ENCODE results near the gene TIFAB.
"Not testable (repeated sequence)": the region's sequence is repeated elsewhere in the genome, so short reads cannot be mapped to it uniquely, and the experiment has no call there.

Gene TIFAB

DNA sequence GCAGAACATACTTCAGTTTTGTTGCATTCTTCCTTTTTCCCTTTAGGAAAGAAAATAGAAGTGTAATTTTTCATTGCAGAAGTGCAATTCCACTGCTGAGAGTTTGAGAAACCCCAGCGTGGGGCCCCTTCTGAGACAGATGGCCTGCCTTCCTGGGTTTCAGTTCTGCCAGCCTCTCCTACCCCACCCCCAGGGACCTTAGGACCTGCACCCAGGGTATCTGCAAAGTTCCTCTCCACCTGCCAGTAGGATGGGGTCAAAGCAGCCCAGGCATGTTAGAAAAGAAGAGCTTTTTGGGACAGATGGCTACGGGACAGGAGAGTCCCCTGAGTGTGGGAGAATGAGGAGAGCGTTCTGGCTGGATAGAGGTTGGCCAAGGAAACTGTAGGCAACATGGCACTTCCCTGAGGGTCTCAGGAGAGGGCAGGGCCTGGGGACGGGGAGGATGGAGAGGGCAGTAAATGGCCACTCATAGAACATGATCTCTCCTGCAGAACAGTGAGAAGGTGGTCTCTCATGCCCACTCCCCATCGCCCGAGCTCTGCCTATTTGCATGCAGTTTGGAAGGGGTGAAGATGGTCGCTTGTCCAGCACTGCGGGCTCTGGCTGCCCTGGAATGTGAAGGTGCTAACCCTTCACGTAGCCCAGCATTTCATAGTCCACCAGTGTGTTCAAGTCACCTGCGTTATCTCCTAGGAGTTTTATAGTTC lies at the start of gene TIFAB:
TSS of gene TIFAB (minus strand) at position 31 of the 710 bp plus-strand sequence. CDS start 2,412 bp downstream, outside the sequence.
- no peak within 1 kb of the TSS for H3K4me3 ChIP-seq (ENCODE audit: control insufficient read depth, low read depth, low read length)
- no peak for TF ChIP-seq CTCF (IDR thresholded peaks at IDR 0.05; ENCODE audit: control insufficient read depth, insufficient read depth, low read depth, low read length, missing control alignments)
- DNase-seq (ENCODE audit: low read depth), result no peak

DNA sequence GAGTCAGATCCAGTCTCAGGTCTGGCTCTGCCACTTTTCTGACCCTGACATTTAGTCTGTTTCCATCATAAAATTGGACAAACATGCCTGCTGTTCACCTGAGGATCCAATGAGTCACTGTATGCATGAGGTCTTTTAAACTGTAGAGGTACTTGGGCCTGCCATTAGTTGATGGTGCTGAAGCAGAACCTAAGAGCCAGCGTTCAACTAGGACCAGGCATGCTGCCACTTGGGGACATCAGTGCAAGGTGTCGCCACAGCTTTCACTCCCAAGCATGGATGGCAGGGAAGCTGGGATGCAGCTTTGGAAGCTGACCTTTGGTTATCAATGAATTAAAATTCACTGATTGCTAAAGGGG lies 46.5 kb upstream of the TIFAB start:
- no peak for TF ChIP-seq CTCF (IDR thresholded peaks at IDR 0.05; ENCODE audit: control insufficient read depth, insufficient read depth, low read depth, low read length, missing control alignments)

DNA sequence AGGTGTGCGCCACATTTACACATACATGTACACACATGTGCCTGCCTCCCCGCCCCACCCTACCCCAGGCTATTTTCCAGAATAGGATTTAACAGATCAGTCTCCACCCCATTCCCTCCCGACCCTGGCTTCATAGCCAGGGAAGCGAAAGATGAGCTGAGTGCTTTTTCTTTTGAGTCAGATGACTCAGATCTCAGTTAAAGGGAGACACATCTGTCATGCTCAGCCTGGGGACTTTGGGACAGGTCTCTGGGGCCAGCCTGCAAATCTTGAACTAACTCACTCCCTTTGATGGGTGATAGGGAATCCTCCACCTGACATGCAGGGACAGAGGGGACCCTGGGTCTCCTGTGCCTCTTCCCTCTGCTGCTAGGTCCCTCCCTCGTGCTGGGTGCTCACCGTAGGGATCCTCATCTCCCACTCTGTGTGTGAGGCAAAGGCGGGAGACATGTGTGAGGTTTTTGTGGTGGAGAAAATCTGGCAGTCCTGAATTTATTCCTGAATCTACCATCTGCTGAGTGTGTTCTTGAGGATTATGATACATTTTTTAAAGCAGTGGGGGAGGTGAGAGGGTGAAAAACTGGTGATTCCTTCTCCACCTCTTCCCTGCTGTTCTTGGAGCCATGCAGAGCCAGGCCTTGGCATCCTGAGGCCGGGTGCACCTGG lies 46.0 kb upstream of the TIFAB start:
- H3K4me3 ChIP-seq (ENCODE audit: control insufficient read depth, low read depth, low read length), result no peak overlapping the region
- TF ChIP-seq CTCF (IDR thresholded peaks at IDR 0.05; ENCODE audit: control insufficient read depth, insufficient read depth, low read depth, low read length, missing control alignments), result no peak
- DNase-seq (ENCODE audit: low read depth), result no peak

More for the DNA sequence above, 46.5 kb upstream of the TIFAB start:
- no peak overlapping the region for H3K4me3 ChIP-seq (ENCODE audit: control insufficient read depth, low read depth, low read length)
- DNase-seq (ENCODE audit: low read depth), result no peak

- not testable (repeated sequence) for DNase-seq (ENCODE audit: low read depth); H3K4me3 ChIP-seq (ENCODE audit: control insufficient read depth, low read depth, low read length)
These were observed 43.4 kb upstream of the TIFAB start for GRCh38 chr5:135495531-135495930.

DNA sequence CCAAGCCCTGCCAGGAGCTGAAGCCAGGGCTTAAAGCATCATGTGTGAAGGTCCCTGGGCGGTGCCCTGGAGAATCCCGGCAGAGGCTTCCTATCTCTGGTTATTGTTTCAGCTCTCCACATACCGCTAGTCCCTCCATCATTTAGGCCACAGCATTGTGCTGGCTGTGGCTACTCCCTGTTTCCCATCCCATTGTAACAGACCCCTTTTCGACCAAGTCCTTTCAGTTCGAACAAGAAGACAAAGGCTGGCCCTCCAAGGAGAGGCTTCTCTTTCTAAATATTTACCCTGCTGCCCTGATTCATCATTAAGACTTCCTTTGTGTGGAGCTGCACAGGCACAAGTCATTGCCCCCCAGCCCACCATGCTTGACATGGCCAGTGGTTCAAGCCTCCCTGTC lies 42.0 kb upstream of the TIFAB start:
- no peak overlapping the region for H3K4me3 ChIP-seq (ENCODE audit: control insufficient read depth, low read depth, low read length)
- no peak for TF ChIP-seq CTCF (IDR thresholded peaks at IDR 0.05; ENCODE audit: control insufficient read depth, insufficient read depth, low read depth, low read length, missing control alignments)
- DNase-seq (ENCODE audit: low read depth), result no peak

DNA sequence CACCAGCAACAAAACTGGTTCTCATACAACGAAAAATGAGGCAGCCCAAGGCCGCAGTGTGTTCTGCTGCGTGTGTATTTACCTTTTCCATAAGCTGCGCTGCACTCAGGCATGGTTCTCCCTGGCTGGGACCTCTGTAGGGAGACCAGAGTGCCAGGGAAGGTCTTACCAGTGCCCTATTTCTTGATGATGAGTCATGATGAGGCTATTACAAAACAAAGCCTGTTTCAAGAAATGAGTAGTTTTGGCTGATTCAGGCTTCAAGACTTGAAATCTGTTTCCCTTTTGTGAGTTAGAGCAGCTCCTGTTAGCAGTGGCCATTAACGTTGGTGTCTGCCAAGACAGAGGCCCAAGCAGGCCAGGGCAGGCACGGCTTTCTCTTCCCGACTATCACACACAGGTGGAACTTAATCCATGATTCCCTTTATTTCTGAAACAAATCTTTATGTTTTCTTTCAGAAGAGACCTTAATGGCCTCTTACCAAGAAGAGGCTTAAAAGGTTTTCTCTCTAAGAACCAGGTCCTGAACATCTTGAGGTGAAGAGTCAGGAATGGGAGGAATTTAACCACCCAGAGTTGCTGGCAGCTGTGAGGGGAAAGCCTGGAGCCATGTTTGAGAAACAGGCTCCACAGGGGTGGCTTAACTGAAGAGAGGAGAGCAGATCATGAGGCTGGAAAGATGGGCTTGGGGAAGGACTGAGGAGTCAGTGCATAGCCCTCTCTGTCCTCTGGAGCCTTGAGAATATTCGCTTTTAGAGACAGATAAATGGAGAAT lies 41.4 kb upstream of the TIFAB start:
- H3K4me3 ChIP-seq (ENCODE audit: control insufficient read depth, low read depth, low read length), result no peak overlapping the region
- DNase-seq (ENCODE audit: low read depth), result peak; percentile 89
- TF ChIP-seq CTCF (IDR thresholded peaks at IDR 0.05; ENCODE audit: control insufficient read depth, insufficient read depth, low read depth, low read length, missing control alignments), result no peak

DNA sequence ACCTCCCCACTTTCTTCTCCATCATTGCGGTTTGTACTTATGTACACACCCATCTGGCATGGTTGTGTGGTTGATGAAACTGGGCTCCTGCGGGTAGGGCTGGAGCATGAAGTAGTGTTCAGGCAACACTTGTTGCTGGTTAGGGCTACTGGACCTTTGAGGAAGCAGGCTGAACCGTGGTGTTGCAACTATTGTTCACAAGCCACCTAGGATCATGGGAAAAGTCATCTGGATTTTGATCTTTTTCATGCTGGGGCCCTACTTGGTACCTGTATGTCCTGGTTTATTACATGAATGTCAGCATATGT lies 40.1 kb upstream of the TIFAB start:
- H3K4me3 ChIP-seq (ENCODE audit: control insufficient read depth, low read depth, low read length), result no peak overlapping the region
- DNase-seq (ENCODE audit: low read depth), result no peak
- TF ChIP-seq CTCF (IDR thresholded peaks at IDR 0.05; ENCODE audit: control insufficient read depth, insufficient read depth, low read depth, low read length, missing control alignments), result no peak

Measured in AG09309 (cell line).